Lung (tissue), 12 donors: ENCODE data around the gene SPAAR. TPM values are rescaled to one million over a fixed set of nuclear protein-coding genes. Genes with fewer than 3 reads are reported as not detected.
A peak's percentile ranks its signal among the peaks of the same experiment; 100 is the strongest.

Source experiments
- ATAC-seq: fragments of 200-7000 bp; cut with Tn5 transposase; one replicate; pipeline ENCODE4 v1.9.1; 2020; ENCODE audit warnings: moderate number of reproducible peaks; ENCODE audit not compliant: insufficient read depth, low FRiP score
- DNase-seq, 3 donors: peaks; one replicate each; pipeline ENCODE4 v3.0.0-alpha.2; 2013 to 2017
- H3K27ac ChIP-seq, 2 donors: one replicate each; pipeline ENCODE4 v1.5.1; 2013; ENCODE audit warnings: mild to moderate bottlenecking in 2 of 2, moderate library complexity in 2 of 2, control low read depth in 1 of 2, inconsistent platforms in 1 of 2, low read depth in 1 of 2, low read length in 1 of 2
- H3K27me3 ChIP-seq, 3 donors: one replicate each; pipeline ENCODE4 v1.5.1; 2013; ENCODE audit warnings: low read length in 2 of 3; ENCODE audit not compliant: control insufficient read depth in 3 of 3, insufficient read depth in 3 of 3
- H3K36me3 ChIP-seq, 4 donors: one replicate each; pipeline ENCODE4 v1.5.1; 2013; ENCODE audit warnings: low read length in 4 of 4, mild to moderate bottlenecking in 1 of 4, moderate library complexity in 1 of 4; ENCODE audit not compliant: control insufficient read depth in 4 of 4, insufficient read depth in 4 of 4
- H3K4me1 ChIP-seq, 5 donors: one replicate each; pipeline ENCODE4 v1.5.1; 2013; ENCODE audit warnings: low read length in 5 of 5, mild to moderate bottlenecking in 2 of 5, moderate library complexity in 1 of 5; ENCODE audit not compliant: control insufficient read depth in 5 of 5, insufficient read depth in 5 of 5
- H3K4me3 ChIP-seq: one replicate; pipeline ENCODE4 v1.5.1; 2013; ENCODE audit warnings: mild to moderate bottlenecking, control low read depth, moderate library complexity
- H3K9ac ChIP-seq, 2 donors: one replicate each; pipeline ENCODE4 v1.5.1; 2013; ENCODE audit warnings: low read length in 2 of 2, control low read depth in 1 of 2; ENCODE audit not compliant: insufficient read depth in 1 of 2
- H3K9me3 ChIP-seq, 4 donors: one replicate each; pipeline ENCODE4 v1.5.1; 2013; ENCODE audit warnings: low read length in 3 of 4, mild to moderate bottlenecking in 1 of 4, moderate library complexity in 1 of 4; ENCODE audit not compliant: control insufficient read depth in 4 of 4, insufficient read depth in 3 of 4
- CTCF ChIP-seq: IDR thresholded peaks from 2 replicates; pipeline ENCODE4 v1.5.1; 2012; ENCODE audit warnings: mild to moderate bottlenecking; ENCODE audit errors: control extremely low read depth, extremely low read depth
- whole genome bisulfite sequencing, 2 donors: extraction: QIAGEN DNeasy Blood & Tissue Kit; methylation state at CpG; one replicate each; pipeline ENCODE4 v1.1.7; 2013; 5-methylcytosine and 5-hydroxymethylcytosine counted together
- polyA plus RNA-seq, 2 donors: library from polyadenylated mRNA; stranded (reverse); fragments of 200-250 nt; gene quantifications; one replicate each; pipeline ENCODE4 v1.2.1, GENCODE V29; 2013
- total RNA-seq, 2 donors: library from RNA; depleted of rRNA in 1 of 2; stranded (reverse); fragments of >200 nt in 1 of 2; gene quantifications; one replicate each; pipeline ENCODE4 v1.2.1, GENCODE V29; 2014 to 2021
- donor health status: control.
- donor health status: control.
- donor health status: Bipolar disorder and iron deficiency.
- donor health status: healthy.
- donor health status: DM: yes; HTN: yes; CAD: no.

The SPAAR gene
- total and polyA plus RNA-seq, 4 donors: 3.7 to 6.7 (median 5.7) TPM

DNA sequence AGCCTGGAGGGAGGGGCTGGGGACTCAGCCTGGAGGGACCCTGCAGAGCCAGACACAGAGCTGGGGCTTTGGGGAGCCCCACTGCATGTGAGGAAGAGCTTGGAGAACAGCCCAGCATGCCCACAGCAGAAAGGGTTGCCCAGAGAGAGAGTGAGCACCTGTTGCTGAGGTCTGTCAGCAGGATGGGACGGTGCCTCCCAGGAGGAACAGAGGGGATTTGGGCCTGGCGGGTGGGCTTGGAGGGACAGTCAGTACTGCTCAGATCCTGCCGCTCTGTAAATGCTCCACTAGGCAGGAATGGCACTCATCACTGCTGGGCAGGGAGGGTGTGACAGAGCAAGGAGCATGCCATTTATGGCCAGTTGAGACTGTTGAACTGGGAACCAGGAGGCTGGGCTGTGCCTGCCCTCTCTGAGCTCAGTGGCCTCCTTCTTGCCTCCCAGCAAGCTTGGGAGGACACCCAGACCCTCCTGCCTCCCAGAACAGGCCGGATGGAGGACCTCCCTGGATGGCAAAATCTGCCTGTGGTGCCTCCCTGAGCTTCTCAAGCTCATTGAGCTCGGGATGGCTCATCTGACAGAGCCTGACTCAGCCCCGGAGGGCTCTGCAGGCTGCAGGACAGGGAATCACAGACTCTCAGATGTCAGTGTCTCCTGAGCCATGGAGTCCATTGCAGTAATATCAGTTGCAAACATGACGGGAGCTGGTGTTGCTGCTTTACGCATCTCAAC lies 4.1 kb upstream of the SPAAR start:
- Histone ChIP-seq H3K9me3 (no peaks in the 10 kb centered on the region), H3K4me3 (no peak overlapping the region), H3K27me3 (no peaks in the 10 kb centered on the region), H3K9ac (peak overlapping the region in 1 of 2 donors; percentile 26), H3K27ac (peak overlapping the region; percentile 96 to 99), H3K4me1 (peaks cover 0 to 49% (median 41%) of the 10 kb centered on the region in 5 donors), H3K36me3 (no peaks in the 10 kb centered on the region)
- ATAC-seq (no peak), DNase-seq (no peak)
- WGBS, 2 donors: 66 to 72% methylated on average over 8 of the region's 8 CpGs
- no peak for TF ChIP-seq CTCF

- H3K9ac ChIP-seq: peak within 1 kb of the TSS in 1 of 2 donors; percentile 26
- ATAC-seq (peak; percentile 24), DNase-seq (peak; percentile 91 to 96 (median 94))
- WGBS, 2 donors: 45 to 77% methylated on average over 28 to 30 of the region's 30 CpGs
- H3K4me1 ChIP-seq: peaks cover 0 to 50% (median 41%) of the 10 kb centered on the region in 5 donors
- no peaks in the 10 kb centered on the region for H3K27me3 ChIP-seq
- no peak within 1 kb of the TSS for H3K4me3 ChIP-seq
- peak within 1 kb of the TSS; percentile 96 to 99 for H3K27ac ChIP-seq
- no peaks in the 10 kb centered on the region for H3K9me3 ChIP-seq
- no peak for TF ChIP-seq CTCF
- no peaks in the 10 kb centered on the region for H3K36me3 ChIP-seq
Observed at GRCh38 chr9:35905912-35906679, 3.2 kb upstream of the SPAAR start, which contains the start of gene HRCT1. HRCT1 (plus strand) TSS chr9:35906202; CDS start chr9:35906288, 86 bp downstream.

GRCh38 chr9:35906923-35907699 lies 2.2 kb upstream of the SPAAR start:
- no peak for TF ChIP-seq CTCF
- Histone ChIP-seq H3K4me3 (no peak overlapping the region), H3K4me1 (peaks cover 0 to 51% (median 41%) of the 10 kb centered on the region in 5 donors), H3K9me3 (no peaks in the 10 kb centered on the region), H3K9ac (peak overlapping the region in 1 of 2 donors; percentile 26), H3K36me3 (no peaks in the 10 kb centered on the region), H3K27me3 (no peaks in the 10 kb centered on the region), H3K27ac (peak overlapping the region; percentile 96 to 99)
- ATAC-seq (peak; percentile 39), DNase-seq (peak; percentile 68 to 88 (median 78))
- 31 to 57% methylated on average over 14 of the region's 14 CpGs for WGBS, 2 donors
